ENCODE results near the gene GYS1.
"Not testable (repeated sequence)": the region's sequence is repeated elsewhere in the genome, so short reads cannot be mapped to it uniquely, and the experiment has no call there.

DNA sequence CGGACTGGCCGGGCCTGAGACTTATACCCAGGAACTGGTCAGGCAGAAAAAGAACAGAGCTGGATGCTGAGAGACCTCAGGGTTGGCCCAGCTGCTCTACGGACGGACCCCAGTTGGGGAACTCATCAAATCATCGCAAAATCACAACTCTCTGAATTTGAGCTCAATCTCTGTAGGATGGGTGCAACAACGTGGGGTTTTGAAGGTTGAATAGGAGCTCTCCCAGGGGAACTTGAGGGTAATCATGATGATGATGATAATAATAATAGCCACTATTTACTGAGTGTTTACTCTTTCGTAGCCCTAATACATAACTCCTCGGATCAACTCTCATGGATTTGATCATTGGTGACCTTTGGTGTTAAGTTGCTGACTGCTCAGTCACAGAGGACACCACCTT is 37.2 kb upstream of the GYS1 start:
- not testable (repeated sequence) for TF ChIP-seq POLR2A (IDR thresholded peaks at IDR 0.05; ENCODE audit: low read length); GATA1 (IDR thresholded peaks at IDR 0.05; ENCODE audit: low read depth, low read length)

Data from erythroblast (primary cell).